GM18868 (cell line): Measurements from ENCODE around the gene IGFL3.
"Not testable (repeated sequence)": the region's sequence is repeated elsewhere in the genome, so short reads cannot be mapped to it uniquely, and the experiment has no call there.

ENCODE experiments used
- ATAC-seq: cut with Tn5 transposase; IDR thresholded peaks from one replicate; pipeline ENCODE4 v1.9.1; 2021; ENCODE audit warnings: mild to moderate bottlenecking, moderate library complexity; ENCODE audit not compliant: unreplicated experiment

The IGFL3 gene

DNA sequence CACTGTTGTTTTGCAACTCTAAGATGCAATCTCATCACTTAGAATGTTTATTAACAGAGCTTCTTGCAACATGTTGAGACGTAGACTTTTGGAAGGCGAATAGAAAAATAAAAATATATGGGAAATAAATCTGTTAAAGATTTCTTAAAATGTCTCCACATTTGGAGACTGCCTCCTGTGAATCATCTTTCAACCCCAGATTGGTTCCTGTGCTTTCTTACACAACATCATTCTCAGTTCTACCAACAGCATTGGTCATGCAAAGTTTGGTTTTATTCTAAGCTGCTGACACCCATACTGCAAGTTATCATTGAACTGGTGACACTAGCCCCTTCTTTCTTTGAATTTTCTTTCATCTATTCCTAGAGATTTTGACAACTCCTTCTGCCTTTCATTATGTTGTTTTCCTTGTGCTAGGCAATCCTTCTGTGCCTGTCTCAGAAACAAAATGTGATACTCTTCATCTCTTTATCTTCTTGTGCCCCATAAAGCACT, 1.6 kb upstream of the IGFL3 start:
- ATAC-seq = no peak

DNA sequence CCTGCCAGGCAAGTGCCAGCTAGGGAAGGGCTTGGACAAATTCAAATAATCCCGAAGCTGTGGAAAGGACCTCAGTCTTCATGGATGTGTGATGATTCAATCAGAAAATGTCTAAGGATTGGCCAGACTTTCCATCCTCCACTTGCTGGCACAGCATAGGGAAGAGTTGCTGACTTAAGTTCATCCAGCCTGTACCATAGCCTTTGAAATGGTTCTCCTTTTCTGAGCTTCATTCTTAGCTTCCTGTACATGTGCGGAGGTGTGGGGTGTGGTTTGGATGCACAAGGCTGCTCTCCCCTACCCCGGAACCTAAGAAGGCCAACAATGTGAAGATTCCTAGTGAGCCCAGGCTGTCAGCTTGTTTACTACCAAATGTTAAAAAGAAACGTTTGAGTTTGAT, 959 bp upstream of the IGFL3 start:
- ATAC-seq = no peak

DNA sequence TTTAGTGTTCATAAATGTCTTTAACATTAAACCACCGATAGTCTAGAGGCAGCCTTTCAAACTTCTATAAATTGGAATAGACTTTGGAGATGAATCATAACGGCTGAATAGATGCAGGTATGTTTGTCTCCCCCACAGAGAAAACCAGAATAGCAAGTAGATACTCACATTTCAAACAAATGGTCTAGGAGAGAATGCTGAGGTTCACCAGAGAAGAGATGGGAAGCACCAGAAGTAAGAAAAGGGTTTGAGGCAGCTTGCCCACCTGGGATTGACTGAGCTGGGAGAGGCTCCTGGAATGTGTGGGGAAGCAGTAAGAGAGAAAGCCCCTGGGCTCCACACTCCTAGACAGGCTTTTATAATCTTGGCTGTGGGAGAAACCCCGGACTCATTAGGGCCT, 6.4 kb downstream of the IGFL3 start:
- no peak for ATAC-seq

DNA sequence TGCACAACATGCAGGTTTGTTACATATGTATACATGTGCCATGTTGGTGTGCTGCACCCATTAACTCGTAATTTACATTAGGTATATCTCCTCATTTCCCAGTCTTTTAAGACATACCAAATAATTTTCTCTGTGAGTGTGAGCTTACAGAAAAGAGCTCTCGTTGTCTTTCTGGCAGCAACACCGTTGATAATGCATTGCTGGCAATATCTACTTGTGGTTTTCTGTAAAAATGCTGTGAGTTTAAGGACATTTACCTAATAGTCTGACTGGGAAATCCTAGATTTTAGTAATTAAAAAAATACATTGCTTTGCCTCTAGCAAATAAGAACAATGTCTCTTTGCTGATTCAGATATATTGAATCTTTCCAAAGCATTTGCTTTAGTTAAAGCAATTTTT, 8.4 kb downstream of the IGFL3 start:
- ATAC-seq = no peak

DNA sequence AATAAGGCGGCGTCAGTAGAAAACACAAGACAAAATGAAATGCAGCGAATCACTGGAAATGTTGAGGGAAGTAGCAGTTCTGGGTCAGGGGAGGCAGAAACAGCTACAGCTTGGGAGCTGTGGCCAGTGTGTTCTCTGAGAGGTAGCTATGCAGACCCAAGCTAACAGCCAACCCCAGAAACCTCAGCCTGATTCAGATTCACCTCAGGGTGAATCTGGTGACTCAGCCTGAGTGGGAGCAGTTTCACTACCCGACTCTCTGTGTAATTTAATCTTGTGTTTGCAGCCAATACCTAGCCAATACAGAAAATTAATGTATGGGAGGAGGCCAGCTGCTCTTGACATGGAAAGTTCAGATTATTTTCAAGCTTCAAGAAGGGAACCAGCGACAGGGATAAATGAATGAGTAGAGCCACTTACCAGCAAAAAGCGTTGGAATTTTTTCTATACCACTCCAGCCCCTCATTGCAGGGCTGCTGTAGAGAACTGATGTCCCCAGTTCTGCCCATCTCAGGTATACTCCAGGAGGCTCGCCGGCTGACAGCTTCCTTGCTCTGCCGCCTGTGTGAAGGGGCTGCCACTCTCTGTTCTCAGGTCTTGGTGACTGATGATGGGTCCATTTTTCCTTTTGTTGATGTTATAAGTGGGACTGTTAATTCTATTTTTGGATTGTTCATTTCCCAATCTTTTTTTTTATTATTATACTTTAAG, 8.9 kb downstream of the IGFL3 start:
- ATAC-seq = no peak

DNA sequence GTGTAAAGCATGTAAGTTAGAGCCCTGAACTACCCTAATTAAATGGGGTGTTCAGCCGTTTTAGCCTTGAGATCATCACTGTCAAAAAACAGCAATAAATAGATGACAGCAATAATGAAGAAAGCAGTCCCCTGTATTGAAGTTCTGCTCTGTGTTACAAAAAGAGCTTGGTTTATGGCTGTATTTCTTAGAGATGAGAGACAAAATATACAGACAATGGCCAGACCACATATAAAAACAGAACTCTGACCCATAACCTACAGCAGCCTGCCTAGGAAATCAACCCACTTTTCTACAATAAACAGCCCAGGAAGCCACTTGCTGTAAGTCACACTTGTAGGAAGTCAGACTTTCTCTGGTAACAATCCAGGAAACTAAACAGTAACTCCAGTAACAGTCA, 10.8 kb downstream of the IGFL3 start:
- no peak for ATAC-seq

DNA sequence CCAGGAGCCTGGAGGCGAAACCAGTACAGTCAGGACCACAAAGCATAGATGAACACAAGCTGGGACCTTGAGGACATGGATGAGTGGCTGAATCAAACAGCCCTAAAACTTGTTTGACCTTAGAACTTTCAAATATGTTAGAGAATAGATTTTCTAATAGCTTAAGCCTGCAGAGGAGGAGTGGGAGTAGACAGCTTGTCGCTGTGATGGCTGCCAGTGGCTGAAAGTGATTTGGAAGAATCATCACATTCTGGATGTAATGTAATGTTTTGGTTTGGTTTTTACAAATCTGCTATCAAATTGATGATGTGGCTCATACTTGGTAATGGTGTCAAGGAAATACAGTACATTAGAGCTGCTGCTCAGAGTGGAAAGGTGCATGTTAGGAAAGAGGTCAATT, 12.0 kb downstream of the IGFL3 start:
- ATAC-seq = no peak

DNA sequence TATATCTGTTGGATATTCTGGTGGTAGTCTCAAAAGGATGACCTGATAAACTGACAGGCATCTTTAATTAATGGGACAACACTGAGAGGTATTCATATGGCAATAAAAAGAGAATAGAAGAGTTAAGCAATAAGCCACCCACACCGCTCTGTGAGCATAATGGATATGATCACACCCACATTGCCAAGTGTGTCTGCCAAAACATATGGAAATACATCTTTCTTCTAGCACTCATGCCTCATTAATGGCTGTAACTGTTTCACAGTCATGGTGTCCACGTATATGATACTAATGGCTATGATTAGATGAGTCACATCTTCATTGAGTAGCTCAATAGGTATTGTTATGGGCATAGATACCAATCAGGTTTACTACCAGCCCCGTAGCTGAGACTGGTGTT, 13.1 kb downstream of the IGFL3 start:
- no peak for ATAC-seq

DNA sequence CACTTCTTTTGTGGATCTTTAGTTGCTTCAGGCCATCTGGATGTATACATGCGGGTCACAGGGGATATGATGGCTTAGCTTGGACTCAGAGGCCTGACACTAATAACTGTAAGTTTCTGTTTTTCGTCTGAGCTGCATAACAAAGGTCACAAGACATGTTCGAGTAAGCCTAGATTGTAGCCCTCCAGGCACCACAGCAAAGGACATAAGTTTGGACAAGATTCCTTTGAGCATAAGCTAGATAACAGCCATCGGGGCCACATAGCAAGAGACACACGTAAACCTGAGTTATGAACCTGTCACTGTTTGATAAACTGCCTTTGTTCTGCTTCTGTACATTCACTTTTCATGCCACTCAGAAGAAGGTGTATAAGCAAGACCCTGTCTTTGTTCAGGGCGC, 14.6 kb downstream of the IGFL3 start:
- no peak for ATAC-seq

DNA sequence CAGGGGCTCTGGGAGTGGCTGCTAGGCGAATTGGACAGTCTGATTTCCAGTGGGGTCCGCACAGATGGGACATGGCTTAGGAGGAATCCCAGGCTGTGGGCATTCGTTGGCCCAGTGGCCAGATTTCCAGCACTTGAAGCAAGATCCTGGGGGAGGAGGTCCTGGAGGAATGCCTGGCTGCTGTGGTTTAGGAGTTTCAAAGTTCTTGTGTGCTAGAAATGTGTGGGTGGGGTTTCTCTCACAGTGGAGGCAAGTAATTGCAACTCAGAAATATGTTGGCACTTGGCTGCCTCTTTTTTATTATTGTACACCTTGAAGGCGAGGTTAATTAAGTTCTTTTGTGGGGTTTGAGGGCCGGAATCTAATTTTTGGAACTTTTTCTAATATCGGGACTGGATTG, 17.1 kb downstream of the IGFL3 start:
- ATAC-seq = no peak

DNA sequence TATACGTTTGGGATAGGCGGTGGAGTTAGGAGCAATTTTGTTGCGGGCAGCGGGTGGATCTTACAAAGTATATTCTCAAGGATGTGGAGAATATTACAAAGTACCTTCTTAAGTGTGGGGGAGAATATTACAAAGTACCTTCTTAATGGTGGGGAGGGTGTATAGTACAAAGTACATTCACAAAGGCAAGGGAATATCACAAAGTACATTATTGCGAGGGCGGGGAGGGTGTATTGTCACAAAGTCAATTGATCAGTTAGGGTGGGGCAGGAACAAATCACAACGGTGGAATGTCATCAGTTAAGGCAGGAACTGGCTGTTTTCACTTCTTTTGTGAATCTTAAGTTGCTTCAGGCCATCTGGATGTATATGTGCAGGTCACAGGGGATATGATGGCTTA, 22.2 kb downstream of the IGFL3 start:
- not testable (repeated sequence) for ATAC-seq

DNA sequence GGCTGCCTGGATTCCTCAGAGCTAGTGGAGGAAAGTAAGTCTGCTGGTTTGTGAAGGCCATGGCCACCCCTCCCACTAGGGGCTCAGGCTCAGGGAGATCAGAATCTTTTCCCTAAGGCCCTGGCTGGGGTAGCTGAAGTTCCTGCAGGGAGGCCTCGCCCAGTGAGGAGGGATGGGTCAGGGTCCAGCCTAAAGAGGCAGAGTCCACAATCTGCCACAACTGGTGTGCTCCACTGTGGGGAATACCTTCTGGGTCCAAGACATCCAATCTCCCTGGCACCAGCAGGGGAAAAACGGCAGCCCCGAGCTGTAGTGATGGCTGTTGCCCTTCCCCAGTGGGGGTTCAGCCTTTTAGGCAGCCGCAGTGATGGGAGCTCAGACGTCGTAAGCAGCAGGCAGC, 23.2 kb downstream of the IGFL3 start:
- no peak for ATAC-seq

DNA sequence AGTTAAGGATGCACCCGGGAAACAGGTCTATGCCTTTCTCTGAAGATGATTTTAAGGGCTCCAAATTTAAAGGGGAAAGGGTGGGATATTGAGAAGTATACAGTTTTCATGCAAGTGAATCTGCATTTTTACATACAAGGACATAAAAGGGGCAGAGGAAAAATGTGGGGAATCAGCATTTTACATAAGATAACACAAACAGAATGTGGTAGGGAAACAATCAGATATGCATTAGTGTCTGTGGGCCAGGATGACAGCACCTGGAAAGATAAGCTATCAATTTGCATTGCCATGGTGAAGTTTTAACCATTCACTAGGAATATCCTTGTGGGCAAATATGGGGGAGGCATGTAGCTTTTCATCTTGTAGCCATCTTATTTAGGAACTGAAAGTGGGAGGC, 24.1 kb downstream of the IGFL3 start:
- ATAC-seq = no peak

DNA sequence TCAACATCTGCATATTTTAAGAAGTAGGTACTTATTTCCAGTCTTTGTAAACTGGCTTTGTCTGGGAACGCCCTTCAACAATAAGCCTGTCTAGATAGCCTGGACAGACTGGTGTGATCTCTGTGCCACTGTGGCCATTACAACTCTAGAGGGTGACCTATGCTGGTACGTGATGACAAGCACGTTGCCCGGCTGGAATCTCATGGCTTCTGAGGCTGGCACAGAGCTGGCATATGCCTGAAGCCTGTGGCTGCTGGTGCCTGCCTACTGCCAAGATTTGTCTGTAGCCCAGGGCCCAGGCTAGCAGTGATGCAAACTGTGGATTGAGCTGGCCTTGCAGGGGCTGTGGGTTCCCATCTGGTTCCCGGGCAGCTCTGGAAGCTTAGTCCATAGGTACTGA, 34.0 kb downstream of the IGFL3 start:
- ATAC-seq = no peak

DNA sequence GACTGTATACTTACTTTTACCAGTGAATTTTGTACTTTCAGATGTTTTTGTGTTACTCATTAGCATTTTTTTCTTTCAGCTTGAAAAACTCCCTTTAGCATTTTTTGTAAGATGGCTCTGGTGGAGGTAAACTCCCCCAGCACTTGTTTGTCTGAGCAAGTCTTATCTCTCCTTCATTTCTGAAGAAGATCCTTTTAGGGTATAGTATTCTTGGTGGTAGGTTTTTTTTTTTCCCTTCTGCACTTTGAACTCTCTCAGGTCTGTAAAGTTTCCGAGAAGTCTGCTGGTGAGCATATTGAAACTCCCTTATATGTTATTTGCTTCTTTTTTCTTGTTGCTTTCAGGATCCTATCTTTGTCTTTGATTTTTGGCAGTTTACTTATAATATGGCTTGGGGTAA, 35.1 kb downstream of the IGFL3 start:
- ATAC-seq = no peak

DNA sequence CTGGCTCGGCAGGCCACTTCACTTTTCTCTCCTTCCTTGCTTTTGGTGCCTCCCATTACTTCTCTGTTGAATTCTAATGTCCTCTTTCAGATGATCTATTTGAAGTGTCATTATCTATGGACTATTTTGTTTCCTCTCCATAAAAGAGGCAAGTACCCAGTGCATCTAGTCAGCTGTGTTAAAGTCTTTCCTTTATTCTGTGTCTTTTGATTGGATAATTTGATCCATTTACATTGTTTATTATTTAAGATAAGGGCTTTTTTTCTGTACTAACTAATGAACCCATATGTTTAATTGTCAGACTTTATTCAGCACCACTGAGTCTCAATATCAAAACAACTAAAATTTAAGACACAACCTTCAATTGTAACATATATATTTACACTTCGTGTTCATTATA, 36.4 kb downstream of the IGFL3 start:
- ATAC-seq = no peak

DNA sequence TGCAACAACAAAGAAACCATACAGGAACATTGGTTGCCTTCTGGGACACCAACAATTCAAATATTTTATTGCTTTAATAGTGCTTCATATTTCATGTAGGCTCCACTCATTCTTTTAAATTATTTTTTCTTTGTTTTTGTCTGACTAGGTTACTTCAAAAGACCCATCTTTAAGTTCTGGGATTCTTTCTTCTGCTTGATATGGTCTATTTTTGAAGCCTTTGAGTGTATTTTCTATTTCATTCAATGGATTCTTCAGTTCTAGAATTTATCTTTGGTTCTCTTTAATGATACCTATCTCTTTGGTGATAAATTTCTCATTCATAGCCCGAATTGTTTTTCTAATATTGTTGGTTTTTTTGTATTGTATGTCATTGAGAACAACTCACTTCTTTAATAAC, 38.6 kb downstream of the IGFL3 start:
- no peak for ATAC-seq

DNA sequence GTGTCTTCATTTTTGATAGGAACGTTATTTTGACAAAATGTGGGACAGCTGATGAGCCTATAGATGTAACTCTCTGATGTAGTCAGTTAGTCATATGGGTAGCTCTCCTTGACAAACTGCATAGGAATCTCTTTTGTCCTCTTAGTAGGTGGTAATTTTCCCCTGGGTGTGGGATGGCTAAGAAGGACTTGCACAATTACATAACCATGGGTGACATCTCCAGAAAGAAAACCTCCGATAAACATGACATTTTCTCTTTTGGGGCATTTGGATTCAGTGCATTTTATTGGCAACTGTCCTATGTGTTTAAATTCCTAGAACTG, 41.8 kb downstream of the IGFL3 start:
- no peak for ATAC-seq

DNA sequence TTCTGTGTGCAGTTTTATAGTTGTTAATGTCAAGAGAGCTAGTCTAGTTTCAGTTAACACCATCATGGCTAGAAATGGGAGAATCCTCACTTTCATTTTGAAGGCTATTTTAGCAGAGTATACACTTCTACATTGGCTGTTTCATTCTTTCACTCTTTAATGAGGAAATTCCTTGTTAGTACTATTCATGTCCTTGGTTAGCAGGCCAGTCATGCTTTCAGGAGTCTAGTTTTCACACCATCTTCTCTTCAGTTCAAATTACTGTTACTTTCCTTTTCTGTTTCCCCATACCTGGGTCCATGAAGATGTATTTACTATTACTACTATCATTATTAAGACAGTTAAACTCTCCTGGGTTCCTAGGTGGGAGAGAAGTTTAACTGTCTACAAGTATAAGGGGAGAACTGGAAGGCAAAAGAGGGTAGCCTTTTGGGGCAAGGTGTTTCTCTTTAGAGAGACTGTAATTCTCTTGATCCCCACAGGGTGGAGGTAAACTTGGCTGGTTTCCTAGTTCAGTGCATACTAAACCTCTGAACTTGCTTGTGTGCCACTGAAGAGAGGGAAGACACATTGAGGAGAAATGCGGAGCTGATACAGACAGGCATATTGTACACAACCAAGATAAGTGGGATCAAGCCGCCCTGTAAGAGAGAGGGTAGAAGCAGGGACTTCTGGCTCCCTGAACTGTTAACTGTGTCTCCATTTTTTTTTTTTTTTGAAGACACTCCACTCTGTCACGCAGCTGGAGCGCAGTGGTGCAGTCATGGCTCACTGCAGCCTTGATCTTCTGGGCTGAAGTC, 42.4 kb downstream of the IGFL3 start:
- no peak for ATAC-seq

DNA sequence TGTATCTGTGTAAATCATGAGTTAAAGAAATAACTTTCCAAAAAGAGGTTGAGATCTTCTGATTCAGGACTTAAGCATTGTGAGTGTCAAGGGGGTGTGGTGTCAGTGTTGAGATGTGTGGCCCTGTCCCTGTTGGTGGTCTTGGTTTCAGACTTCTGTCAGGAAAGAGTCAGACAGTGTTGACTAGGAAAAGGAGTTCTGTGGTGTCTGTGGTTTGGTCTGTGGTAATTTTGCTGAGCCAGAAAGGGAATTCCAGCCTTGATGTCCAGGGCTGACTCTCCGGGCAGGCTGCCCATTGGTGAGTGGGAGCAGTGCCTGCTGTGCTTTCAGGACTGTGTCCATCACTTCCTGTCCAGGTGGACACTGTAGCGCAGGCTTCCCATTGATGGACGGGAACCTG, 43.9 kb downstream of the IGFL3 start:
- ATAC-seq = no peak

DNA sequence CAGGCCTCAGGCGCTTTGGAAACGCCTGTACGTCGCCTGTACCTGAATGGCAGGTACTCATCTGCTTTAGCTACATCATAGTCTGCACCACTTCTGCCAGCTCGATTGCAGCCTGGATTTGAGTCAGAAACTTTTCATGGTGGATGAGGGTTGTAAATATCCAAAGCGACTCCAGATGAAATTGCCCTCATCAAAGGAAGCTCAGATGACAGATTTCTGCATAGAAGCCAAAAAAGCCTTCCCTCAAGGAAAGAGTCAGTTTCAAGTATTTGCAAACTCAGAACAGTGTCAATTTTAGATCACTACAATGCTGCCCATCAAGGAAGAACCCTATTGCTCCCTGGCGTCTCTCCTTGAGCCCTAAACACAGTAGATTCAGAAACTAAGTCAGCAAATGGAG, 44.9 kb downstream of the IGFL3 start:
- no peak for ATAC-seq

DNA sequence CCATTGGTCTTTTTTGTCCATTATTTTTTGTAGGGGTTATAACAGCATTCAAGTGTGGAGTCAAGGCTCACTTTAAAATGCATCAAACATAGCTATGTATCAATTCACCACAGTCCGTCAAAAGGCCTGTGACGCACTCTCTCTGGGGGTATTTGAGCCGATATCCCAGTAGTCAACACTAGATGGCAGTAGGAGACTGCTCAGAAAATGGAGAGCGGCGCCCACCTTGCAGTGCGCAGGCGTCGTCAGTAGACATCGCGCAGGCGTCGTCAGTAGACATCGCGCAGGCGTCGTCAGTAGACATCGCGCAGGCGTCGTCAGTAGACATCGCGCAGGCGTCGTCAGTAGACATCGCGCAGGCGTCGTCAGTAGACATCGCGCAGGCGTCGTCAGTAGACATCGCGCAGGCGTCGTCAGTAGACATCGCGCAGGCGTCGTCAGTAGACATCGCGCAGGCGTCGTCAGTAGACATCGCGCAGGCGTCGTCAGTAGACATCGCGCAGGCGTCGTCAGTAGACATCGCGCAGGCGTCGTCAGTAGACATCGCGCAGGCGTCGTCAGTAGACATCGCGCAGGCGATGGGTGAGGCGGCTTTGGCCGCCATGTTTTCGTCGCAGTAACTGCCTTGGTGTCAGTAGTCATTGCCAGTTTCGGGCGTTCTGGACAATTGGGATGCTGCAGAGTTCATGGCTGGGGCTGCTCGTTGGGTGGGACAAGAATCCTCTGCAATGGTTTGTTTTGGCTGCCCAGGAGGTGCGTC, 45.7 kb downstream of the IGFL3 start:
- ATAC-seq = not testable (repeated sequence)
